Activated B cell treated with CpG ODN at 0.5 μM for 24 hours (primary cell): ENCODE data around the gene SLC41A2. TPM values are rescaled to one million over a fixed set of nuclear protein-coding genes. Genes with fewer than 3 reads are reported as not detected.
"Not testable (repeated sequence)": the region's sequence is repeated elsewhere in the genome, so short reads cannot be mapped to it uniquely, and the experiment has no call there.

Experiments used
- ATAC-seq: fragments of 200-7000 bp; cut with Tn5 transposase; one replicate; pipeline ENCODE4 v1.10.0; 2021; ENCODE audit warnings: low read depth, mild to moderate bottlenecking, moderate library complexity
- CTCF ChIA-PET: fragments of 350-600 bp; sonication (Branson Sonifier 250); formaldehyde crosslinking; loops from one replicate; lab custom pipeline; 2021; ENCODE audit warnings: antibody characterized with exemption; lab: Charles Lee
- POLR2A ChIA-PET: fragments of 350-600 bp; sonication (Branson Sonifier 250); formaldehyde crosslinking; loops from one replicate; lab custom pipeline; 2021; ENCODE audit warnings: antibody characterized with exemption; lab: Charles Lee
- DNase-seq: peaks from one replicate; pipeline ENCODE4 v3.0.0; 2022
- H3K27ac Mint-ChIP-seq: one replicate; pipeline ENCODE4 v1.8.0; 2020; ENCODE audit warnings: mixed read lengths
- H3K27me3 Mint-ChIP-seq: one replicate; pipeline ENCODE4 v1.8.0; 2021; ENCODE audit warnings: mixed read lengths
- H3K36me3 Mint-ChIP-seq: one replicate; pipeline ENCODE4 v1.8.0; 2021; ENCODE audit warnings: low read depth, mixed read lengths
- H3K4me1 Mint-ChIP-seq: one replicate; pipeline ENCODE4 v1.8.0; 2021; ENCODE audit warnings: mixed read lengths
- H3K4me3 Mint-ChIP-seq: one replicate; pipeline ENCODE4 v1.8.0; 2020; ENCODE audit warnings: mild to moderate bottlenecking, mixed read lengths
- H3K9me3 Mint-ChIP-seq: one replicate; pipeline ENCODE4 v1.8.0; 2020; ENCODE audit warnings: mixed read lengths
- intact Hi-C: fragments of 100-400 bp; cut with micrococcal nuclease; formaldehyde crosslinking; loops from one replicate; pipeline ENCODE4 v1.15.1; 2024
- total RNA-seq: library from RNA; stranded (reverse); gene quantifications from 2 replicates; pipeline ENCODE4 v1.2.3, GENCODE V29; 2022
- TF ChIP-seq, protein P1 (sequence below): fragments of 200-600 bp; IDR thresholded peaks from one replicate; pipeline ENCODE4 v1.8.0; 2022; ENCODE audit warnings: antibody characterized with exemption, mild to moderate bottlenecking

SLC41A2 gene
- total RNA-seq, 1 donor from 2014 or later: 12.6 TPM

DNA sequence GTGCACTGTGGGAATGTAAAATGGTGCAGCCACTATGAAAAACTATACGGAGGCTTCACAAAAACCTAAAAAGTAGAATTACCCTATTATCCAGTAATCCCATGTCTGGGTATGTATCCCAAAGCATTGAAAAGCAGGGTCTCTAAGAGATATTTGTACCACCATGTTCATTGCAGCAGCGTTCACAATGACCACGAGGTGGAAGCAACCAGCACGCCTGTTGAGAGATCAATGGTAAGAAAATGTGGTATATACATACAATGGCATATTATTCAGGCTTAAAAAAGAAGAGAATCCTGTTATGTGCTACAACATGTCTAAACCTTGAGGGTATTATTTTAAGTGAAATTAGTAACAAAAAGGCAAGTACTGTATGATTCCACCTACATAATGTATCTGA, 27.1 kb upstream of the SLC41A2 start:
- Mint-ChIP-seq H3K4me3 (peak overlapping the region; percentile 91), H3K27me3 (no peaks in the 10 kb centered on the region), H3K9me3 (peaks cover 2% of the 10 kb centered on the region), H3K4me1 (peaks cover 24% of the 10 kb centered on the region), H3K36me3 (peaks cover 16% of the 10 kb centered on the region), H3K27ac (no peak overlapping the region)
- ChIA-PET POLR2A (interaction anchor here (1.5 to 2.0 kb wide), 2 partner anchors 9 to 26 kb away, joined by 4 to 8 read pairs; partner anchors contain the start of gene SLC41A2), CTCF (no interaction called here)
- intact Hi-C loops: loop anchor here (2.0 to 5.0 kb wide), 3 partner anchors 46 to 603 kb away; partner anchors contain the start of gene WASHC4
- no peak for ATAC-seq
- DNase-seq: no peak
- TF ChIP-seq, protein P1, sequence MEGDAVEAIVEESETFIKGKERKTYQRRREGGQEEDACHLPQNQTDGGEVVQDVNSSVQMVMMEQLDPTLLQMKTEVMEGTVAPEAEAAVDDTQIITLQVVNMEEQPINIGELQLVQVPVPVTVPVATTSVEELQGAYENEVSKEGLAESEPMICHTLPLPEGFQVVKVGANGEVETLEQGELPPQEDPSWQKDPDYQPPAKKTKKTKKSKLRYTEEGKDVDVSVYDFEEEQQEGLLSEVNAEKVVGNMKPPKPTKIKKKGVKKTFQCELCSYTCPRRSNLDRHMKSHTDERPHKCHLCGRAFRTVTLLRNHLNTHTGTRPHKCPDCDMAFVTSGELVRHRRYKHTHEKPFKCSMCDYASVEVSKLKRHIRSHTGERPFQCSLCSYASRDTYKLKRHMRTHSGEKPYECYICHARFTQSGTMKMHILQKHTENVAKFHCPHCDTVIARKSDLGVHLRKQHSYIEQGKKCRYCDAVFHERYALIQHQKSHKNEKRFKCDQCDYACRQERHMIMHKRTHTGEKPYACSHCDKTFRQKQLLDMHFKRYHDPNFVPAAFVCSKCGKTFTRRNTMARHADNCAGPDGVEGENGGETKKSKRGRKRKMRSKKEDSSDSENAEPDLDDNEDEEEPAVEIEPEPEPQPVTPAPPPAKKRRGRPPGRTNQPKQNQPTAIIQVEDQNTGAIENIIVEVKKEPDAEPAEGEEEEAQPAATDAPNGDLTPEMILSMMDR: no peak

GRCh38 chr12:104977688-104978087, 19.6 kb upstream of the SLC41A2 start:
- H3K4me3 Mint-ChIP-seq, intact Hi-C loops, POLR2A ChIA-PET, DNase-seq, H3K27ac Mint-ChIP-seq, ATAC-seq, H3K9me3 Mint-ChIP-seq, H3K27me3 Mint-ChIP-seq, H3K36me3 Mint-ChIP-seq: not testable (repeated sequence)
- H3K4me1 Mint-ChIP-seq: peaks cover 40% of the 10 kb centered on the region
- CTCF ChIA-PET: interaction anchor here (1.4 kb wide), 1 partner anchor 521 kb away, joined by 3 read pairs; the partner anchor contains the start of gene CHST11

DNA sequence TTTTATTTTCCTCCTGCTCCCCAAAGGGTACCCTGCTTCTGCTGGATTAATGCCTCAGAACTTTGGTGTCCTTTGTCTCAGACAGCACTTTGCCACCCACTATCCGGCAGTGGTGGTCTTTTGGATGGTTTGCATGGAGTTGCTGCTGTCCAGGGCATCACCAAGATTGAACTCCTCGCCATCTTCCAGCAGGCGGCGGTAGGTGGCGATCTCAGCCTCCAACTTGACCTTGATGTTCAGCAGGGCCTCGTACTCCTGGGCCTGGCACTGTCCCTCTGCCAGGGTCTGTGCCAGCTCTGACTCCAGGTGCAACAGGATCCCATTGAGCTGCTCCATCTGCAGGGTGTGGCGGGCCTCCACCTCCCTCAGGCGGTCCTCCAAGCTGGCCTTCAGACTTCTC, 18.6 kb upstream of the SLC41A2 start:
- Mint-ChIP-seq H3K27me3 (no peaks in the 10 kb centered on the region), H3K9me3 (no peaks in the 10 kb centered on the region), H3K4me1 (peaks cover 40% of the 10 kb centered on the region), H3K27ac (no peak overlapping the region), H3K4me3 (no peak overlapping the region), H3K36me3 (no peaks in the 10 kb centered on the region)
- ATAC-seq (no peak), DNase-seq (no peak)
- TF ChIP-seq, protein P1: no peak
- POLR2A ChIA-PET: no interaction called here
- CTCF ChIA-PET: no interaction called here
- intact Hi-C loops: no loop called here

- TF ChIP-seq, protein P1: no peak
- DNase-seq (no peak), ATAC-seq (no peak)
- Mint-ChIP-seq H3K4me3 (no peak overlapping the region), H3K4me1 (peaks cover 40% of the 10 kb centered on the region), H3K27me3 (no peaks in the 10 kb centered on the region), H3K9me3 (no peaks in the 10 kb centered on the region), H3K27ac (peak overlapping the region; percentile 72), H3K36me3 (no peaks in the 10 kb centered on the region)
- intact Hi-C loops: no loop called here
- CTCF ChIA-PET: interaction anchor here (0.6 to 1.0 kb wide), 3 partner anchors 17 to 594 kb away, joined by 4 to 6 read pairs (median 4); partner anchors contain the start of gene SLC41A2
- POLR2A ChIA-PET: interaction anchor here (1.2 kb wide), 1 partner anchor 10 kb away, joined by 4 read pairs; the partner anchor contains the start of gene NOPCHAP1
Observed at GRCh38 chr12:104975587-104976343, 17.7 kb upstream of the SLC41A2 start.

DNA sequence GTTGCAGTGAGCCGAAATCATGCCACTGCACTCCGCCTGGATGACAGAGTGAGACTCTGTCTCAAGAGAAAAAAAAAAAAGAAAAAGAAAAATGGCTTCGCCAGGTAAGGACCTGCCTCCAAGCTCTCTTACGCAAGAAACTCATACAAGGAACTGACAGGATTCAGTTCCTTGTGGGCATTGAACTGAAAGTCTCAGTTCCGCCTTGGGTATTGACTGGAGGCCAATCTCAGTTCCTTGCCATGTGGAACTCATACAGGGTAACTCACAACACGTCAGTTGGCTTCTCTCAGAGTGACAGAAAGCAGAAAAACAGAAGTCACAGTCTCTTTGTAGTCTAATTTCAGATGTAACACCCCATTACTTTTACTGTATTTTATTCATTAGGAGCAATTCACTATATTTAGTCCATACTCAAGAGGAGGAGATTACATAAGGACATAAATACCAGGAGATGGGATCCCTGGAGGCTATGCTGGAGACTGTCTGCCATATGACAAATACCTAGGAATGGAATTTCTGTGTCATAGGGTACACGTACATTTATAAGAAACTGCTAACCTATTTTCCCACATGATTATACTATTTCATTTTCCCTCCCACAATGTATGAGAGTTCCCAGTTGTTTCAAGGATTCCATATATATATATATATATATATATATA, 16.7 kb upstream of the SLC41A2 start:
- ChIA-PET CTCF (interaction anchor here (1.0 kb wide), 1 partner anchor 16 kb away, joined by 6 read pairs; the partner anchor contains the start of gene SLC41A2), POLR2A (interaction anchor here (0.5 to 1.0 kb wide), 6 partner anchors 16 to 371 kb away, joined by 3 to 11 read pairs (median 3); partner anchors contain the start of gene SLC41A2)
- DNase-seq: peak; percentile 35
- Mint-ChIP-seq H3K27me3 (no peaks in the 10 kb centered on the region), H3K9me3 (no peaks in the 10 kb centered on the region), H3K4me1 (peaks cover 40% of the 10 kb centered on the region), H3K36me3 (no peaks in the 10 kb centered on the region), H3K27ac (peak overlapping the region; percentile 72), H3K4me3 (peak overlapping the region; percentile 17)
- TF ChIP-seq, protein P1: no peak
- peak; percentile 98 for ATAC-seq
- intact Hi-C loops: loop anchor here (1.0 kb wide), 5 partner anchors 8 to 331 kb away; partner anchors contain the start of genes NOPCHAP1 and SLC41A2
